ENCODE data around the gene HM13.

- TF ChIP-seq CTCF (conservative IDR thresholded peaks at IDR 0.05): no peak
- TF ChIP-seq ZFX (IDR thresholded peaks at IDR 0.05): no peak
Observed at GRCh38 chr20:31548820-31549512, 34.7 kb downstream of the HM13 start.
